Breast epithelium (tissue), 3 donors: ENCODE measurements around the gene SLCO4A1.

Experiments
- CTCF ChIP-seq, 3 donors: fragments of 450-650 bp; IDR thresholded peaks; one replicate each; pipeline ENCODE4 v1.5.1; 2016 to 2017; ENCODE audit warnings: antibody characterized with exemption in 3 of 3, mild to moderate bottlenecking in 3 of 3, moderate library complexity in 3 of 3
- POLR2A ChIP-seq: fragments of 450-650 bp; IDR thresholded peaks from one replicate; pipeline ENCODE4 v1.6.1; 2016; ENCODE audit warnings: antibody characterized with exemption, mild to moderate bottlenecking, moderate library complexity

DNA sequence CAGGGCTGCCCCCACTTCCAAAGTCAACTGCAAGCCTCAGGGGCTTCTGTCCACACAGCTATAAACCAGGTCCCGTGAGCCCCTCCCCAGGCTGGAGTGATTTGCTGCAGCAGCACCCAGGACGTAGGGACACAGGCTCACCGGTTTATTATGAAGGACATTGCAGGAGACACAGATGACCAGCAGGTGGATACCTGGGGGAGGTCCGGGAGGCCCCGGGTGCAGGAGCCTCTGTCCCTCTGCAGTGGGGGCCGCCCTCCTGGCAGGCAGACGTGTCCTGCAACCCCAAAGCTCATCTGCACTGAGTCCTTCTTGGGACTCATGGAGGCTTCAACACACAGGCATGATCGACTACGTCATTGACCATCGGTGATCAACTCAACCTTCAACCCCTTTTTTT is 51.8 kb downstream of the SLCO4A1 start:
- no peak for TF ChIP-seq CTCF (IDR thresholded peaks at IDR 0.05)
- no peak for TF ChIP-seq POLR2A
